Activated CD8-positive, alpha-beta T cell treated with anti-CD3 and anti-CD28 coated beads, Interleukin-2, amount 10 ng/mL, durations not matched to agents 7 days and 5 days (primary cell): ENCODE measurements around the gene KRTAP5-2. TPM values are rescaled to one million over a fixed set of nuclear protein-coding genes. Genes with fewer than 3 reads are reported as not detected.
"Not testable (repeated sequence)": the region's sequence is repeated elsewhere in the genome, so short reads cannot be mapped to it uniquely, and the experiment has no call there.

Experiments
- ATAC-seq: fragments of 150-1000 bp; cut with Tn5 transposase; one replicate; pipeline ENCODE4 v1.10.0; 2021; ENCODE audit warnings: moderate library complexity
- CTCF ChIA-PET: fragments of 350-600 bp; sonication (Branson Sonifier 250); formaldehyde crosslinking; loops from one replicate; lab custom pipeline; 2021; ENCODE audit warnings: antibody characterized with exemption; lab: Charles Lee
- POLR2A ChIA-PET: fragments of 350-600 bp; sonication (Branson Sonifier 250); formaldehyde crosslinking; loops from one replicate; lab custom pipeline; 2021; ENCODE audit warnings: antibody characterized with exemption; lab: Charles Lee
- DNase-seq: peaks from one replicate; pipeline ENCODE4 v3.0.0-alpha.2; 2020
- H3K27ac Mint-ChIP-seq: one replicate; pipeline ENCODE4 v1.8.0; 2021; ENCODE audit warnings: mild to moderate bottlenecking, mixed read lengths
- H3K27me3 Mint-ChIP-seq: one replicate; pipeline ENCODE4 v1.8.0; 2021; ENCODE audit warnings: low read depth, mixed read lengths
- H3K36me3 Mint-ChIP-seq: one replicate; pipeline ENCODE4 v1.8.0; 2021; ENCODE audit warnings: low read depth, mixed read lengths
- H3K4me1 Mint-ChIP-seq: one replicate; pipeline ENCODE4 v1.8.0; 2021; ENCODE audit warnings: low read depth, mixed read lengths
- H3K4me3 Mint-ChIP-seq: one replicate; pipeline ENCODE4 v1.8.0; 2021; ENCODE audit warnings: mild to moderate bottlenecking, mixed read lengths
- H3K9me3 Mint-ChIP-seq: one replicate; pipeline ENCODE4 v1.8.0; 2022; ENCODE audit warnings: mixed read lengths; ENCODE audit not compliant: insufficient read depth
- total RNA-seq, 2 experiments: library from RNA; stranded (reverse); gene quantifications; one replicate each; pipeline ENCODE4 v1.2.3, GENCODE V29; 2021

KRTAP5-2 gene
- total RNA-seq, 2 experiments from 2014 or later = not detected

DNA sequence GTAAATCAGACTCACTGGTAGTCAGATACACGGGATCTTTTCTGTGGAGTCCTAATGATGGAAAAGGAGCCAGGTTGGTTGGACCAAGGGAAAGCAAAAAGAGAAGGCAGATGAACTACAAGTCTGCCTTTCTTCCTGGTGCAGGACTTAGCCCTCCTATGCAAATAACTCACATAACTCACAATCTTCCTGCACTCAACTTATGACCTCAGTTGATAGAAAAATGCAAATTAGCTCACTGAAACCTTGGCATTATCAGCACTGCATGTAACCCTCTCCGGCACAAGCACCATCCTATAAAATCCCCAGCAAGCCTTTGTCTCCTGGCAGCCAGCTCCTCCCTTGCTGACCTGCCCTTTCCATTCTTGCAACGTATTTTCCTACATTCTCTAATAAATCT lies 3.6 kb upstream of the KRTAP5-2 start:
- CTCF ChIA-PET = interaction anchor here (2.0 kb wide), 1 partner anchor 27 kb away, joined by 7 read pairs; no protein-coding TSS in a partner anchor
- ATAC-seq, H3K36me3 Mint-ChIP-seq, H3K9me3 Mint-ChIP-seq, H3K4me1 Mint-ChIP-seq, H3K27ac Mint-ChIP-seq, POLR2A ChIA-PET, DNase-seq, H3K4me3 Mint-ChIP-seq: not testable (repeated sequence)
- peaks cover 42% of the 10 kb centered on the region for H3K27me3 Mint-ChIP-seq

DNA sequence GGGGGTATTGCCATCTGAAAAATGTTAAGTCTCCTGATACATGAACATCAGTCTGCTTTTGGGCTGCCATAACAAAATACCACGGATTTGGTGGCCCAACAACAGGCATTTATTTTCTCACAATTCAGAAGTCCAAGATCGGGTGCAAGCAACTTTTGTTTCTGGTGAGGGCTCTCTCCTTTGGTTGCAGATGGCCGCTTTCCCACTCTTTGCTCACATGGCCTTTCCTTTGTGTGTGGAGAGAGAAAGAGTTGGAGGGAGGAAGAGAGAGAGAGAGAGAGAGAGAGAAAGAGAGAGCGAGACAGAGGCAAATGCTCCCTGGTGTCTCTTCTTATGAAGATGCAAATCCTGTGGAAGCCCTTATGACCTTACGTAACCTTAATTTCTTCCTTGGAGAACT lies 2.5 kb upstream of the KRTAP5-2 start:
- H3K27me3 Mint-ChIP-seq = peaks cover 40% of the 10 kb centered on the region
- ChIA-PET CTCF (interaction anchor here (2.0 kb wide), 1 partner anchor 26 kb away, joined by 7 read pairs; no protein-coding TSS in a partner anchor), POLR2A (no interaction called here)
- no peaks in the 10 kb centered on the region for H3K4me1 Mint-ChIP-seq
- no peak overlapping the region for H3K4me3 Mint-ChIP-seq
- no peaks in the 10 kb centered on the region for H3K9me3 Mint-ChIP-seq
- H3K27ac Mint-ChIP-seq = no peak overlapping the region
- DNase-seq (no peak), ATAC-seq (no peak)
- no peaks in the 10 kb centered on the region for H3K36me3 Mint-ChIP-seq

DNA sequence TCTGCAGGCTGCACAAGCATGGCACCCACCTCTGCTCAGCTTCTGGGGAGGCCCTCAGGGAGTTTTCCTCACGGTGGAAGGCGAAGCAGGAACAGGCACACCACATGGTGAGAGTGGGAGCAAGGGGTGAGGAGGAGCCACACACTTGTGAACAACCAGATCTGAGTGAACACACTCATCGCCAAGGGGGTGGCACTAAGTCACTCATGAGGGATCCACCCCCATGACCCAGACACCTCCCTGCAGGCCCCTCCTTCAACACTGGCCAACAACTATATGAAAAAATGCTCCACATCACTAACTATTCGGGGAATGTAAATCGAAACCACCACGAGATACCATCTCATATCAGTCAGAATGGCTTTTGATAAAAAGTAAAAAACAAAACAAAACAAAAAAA lies 722 bp upstream of the KRTAP5-2 start:
- no peak for DNase-seq

DNA sequence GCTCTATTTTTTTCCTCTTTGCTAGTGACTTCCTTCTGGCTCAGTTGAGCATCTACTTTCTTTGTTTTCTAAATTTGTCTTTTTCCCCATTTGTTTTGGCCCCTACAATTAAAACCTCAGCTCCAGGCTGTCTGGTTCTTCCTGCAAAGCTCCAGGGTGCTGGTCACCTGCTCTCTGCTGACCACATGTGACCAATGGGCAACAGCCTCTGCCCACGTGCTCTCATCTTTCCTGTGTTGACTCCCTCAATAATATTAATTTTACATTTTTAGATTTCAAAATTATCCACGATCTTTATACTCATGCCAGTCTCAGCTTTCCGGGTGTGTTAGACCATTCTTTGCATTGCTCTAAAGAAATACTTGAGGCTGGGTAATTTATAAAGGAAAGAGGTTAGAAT lies 312 bp upstream of the KRTAP5-2 start:
- ATAC-seq, POLR2A ChIA-PET, H3K36me3 Mint-ChIP-seq, H3K9me3 Mint-ChIP-seq, H3K27ac Mint-ChIP-seq, DNase-seq, CTCF ChIA-PET, H3K4me1 Mint-ChIP-seq, H3K4me3 Mint-ChIP-seq: not testable (repeated sequence)
- peaks cover 45% of the 10 kb centered on the region for H3K27me3 Mint-ChIP-seq

More for the DNA sequence above, 722 bp upstream of the KRTAP5-2 start:
- POLR2A ChIA-PET = no interaction called here
- no peaks in the 10 kb centered on the region for H3K36me3 Mint-ChIP-seq
- H3K27ac Mint-ChIP-seq = no peak overlapping the region
- CTCF ChIA-PET = no interaction called here
- no peaks in the 10 kb centered on the region for H3K4me1 Mint-ChIP-seq
- H3K4me3 Mint-ChIP-seq = no peak overlapping the region
- H3K9me3 Mint-ChIP-seq = no peaks in the 10 kb centered on the region
- ATAC-seq = no peak
- H3K27me3 Mint-ChIP-seq = peaks cover 46% of the 10 kb centered on the region

DNA sequence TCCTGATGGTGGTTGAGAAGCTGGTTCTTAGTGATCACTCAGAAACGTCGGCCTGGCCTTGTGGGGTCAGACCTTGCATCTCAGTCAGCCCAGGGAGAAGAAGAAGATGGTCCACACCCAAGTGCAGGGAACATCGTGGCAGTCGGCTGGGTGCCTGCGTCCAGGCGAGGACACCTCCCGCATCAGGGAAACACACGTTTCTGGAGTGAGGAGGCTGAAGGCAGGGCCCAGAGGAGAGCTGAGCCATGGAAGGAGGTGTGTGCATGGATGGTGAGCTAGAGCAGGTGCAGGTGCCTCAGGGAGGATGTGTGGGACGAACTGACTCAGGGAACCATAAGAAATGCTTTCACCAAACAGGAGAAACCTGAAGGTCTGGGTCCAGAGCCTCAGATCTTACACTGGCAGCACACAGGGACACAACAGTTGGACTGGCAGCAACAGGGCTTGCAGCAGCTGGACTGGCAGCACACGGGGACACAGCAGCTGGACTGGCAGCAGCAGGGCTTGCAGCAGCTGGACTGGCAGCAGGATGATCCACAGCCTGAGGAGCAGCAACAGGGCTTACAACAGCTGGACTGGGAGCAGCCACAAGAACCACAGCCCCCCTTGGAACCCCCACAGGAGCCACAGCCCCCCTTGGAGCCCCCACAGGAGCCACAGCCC lies 632 bp downstream of the KRTAP5-2 start:
- peaks cover 46% of the 10 kb centered on the region for H3K27me3 Mint-ChIP-seq
- H3K9me3 Mint-ChIP-seq = no peaks in the 10 kb centered on the region
- ChIA-PET CTCF (interaction anchor here (1.4 kb wide), 1 partner anchor 33 kb away, joined by 4 read pairs; no protein-coding TSS in a partner anchor), POLR2A (no interaction called here)
- H3K27ac Mint-ChIP-seq = no peak overlapping the region
- H3K4me1 Mint-ChIP-seq = no peaks in the 10 kb centered on the region
- no peak for ATAC-seq
- no peaks in the 10 kb centered on the region for H3K36me3 Mint-ChIP-seq
- DNase-seq = no peak
- H3K4me3 Mint-ChIP-seq = no peak overlapping the region

DNA sequence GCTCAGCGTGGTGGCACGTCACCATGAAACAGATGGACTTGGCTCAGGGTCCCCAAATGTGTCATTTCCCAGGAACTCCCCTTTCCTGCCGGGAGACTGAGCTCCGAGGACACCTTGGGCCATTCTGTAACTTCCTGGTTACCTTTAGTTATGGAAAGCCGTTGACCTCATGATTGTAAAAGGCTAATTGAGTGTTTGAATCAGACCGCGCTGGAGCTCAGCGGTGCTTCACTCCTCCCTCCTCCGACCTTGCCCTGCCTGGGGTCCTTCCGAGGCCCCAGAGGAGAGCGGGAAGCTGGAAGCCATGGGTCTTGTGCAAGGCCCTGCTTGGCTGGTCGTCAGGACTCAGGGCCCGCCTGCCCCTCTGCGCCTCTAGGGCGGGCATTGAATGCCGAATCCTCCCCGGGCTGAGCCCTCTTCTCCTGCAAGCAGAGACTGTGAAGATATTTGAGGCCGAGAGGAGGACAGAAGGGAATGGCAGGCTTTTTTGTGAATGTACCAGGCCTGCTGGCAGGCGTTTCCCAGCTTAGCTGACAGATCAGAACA lies 1.4 kb downstream of the KRTAP5-2 start:
- H3K9me3 Mint-ChIP-seq, H3K27ac Mint-ChIP-seq, POLR2A ChIA-PET, H3K36me3 Mint-ChIP-seq, ATAC-seq, H3K4me3 Mint-ChIP-seq, H3K4me1 Mint-ChIP-seq, DNase-seq: not testable (repeated sequence)
- CTCF ChIA-PET = interaction anchor here (0.7 to 2.4 kb wide), 3 partner anchors 22 to 95 kb away, joined by 3 to 23 read pairs (median 4); no protein-coding TSS in a partner anchor
- H3K27me3 Mint-ChIP-seq = peaks cover 39% of the 10 kb centered on the region

DNA sequence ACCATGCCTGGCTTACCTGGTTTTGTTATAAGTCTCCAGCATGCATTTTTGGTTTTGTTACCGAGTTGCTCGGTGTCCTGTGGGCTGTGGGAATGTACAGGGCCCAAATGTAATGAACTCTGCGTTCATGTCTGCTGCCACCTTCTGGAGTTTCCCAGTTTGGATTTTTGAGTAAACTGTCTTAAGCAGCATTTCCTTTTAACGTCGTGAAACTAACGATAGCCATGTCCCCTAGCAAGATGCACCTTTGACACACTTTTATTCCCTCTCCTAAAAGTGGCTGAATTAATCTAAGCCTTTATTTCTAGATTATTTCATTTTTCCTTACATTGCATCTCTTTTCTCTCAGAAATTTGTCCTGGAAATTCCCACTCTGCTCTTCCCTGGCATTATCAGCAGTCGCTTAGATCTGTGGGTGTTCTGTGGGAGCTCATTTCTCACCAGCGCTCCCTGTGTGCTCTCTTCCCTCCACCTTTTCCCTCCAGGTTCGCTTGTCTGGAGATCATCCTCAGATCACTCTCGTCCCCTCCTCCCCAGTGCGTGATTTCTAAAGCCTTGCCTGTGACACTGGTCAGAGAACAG lies 2.0 kb downstream of the KRTAP5-2 start:
- H3K4me3 Mint-ChIP-seq, H3K27ac Mint-ChIP-seq, H3K36me3 Mint-ChIP-seq, ATAC-seq, POLR2A ChIA-PET, DNase-seq, H3K9me3 Mint-ChIP-seq, H3K4me1 Mint-ChIP-seq: not testable (repeated sequence)
- H3K27me3 Mint-ChIP-seq = peaks cover 38% of the 10 kb centered on the region
- CTCF ChIA-PET = interaction anchor here (0.6 to 2.4 kb wide), 4 partner anchors 22 to 551 kb away, joined by 3 to 23 read pairs (median 4); no protein-coding TSS in a partner anchor

DNA sequence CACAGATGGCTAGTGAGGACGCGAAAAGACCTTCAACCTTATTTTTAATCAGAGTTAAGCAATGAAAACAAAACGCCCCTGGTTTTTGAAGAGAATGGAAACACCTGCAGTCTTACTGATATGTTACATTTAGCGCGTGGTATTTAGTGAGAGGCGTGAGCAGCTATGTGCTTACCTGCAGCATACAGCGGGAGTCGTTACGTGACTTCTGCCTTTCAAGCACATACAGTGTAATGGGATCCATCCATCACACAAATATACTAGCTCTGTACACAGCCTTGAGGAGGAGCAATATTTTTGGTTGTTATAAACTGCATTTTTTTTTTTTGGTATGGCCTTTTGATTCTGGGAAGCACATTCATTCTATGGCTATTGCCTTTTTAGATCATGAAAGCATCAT lies 5.5 kb downstream of the KRTAP5-2 start:
- Mint-ChIP-seq H3K36me3 (peaks cover 11% of the 10 kb centered on the region), H3K4me3 (no peak overlapping the region), H3K27me3 (peaks cover 26% of the 10 kb centered on the region), H3K9me3 (no peaks in the 10 kb centered on the region), H3K4me1 (peaks cover 12% of the 10 kb centered on the region), H3K27ac (no peak overlapping the region)
- no peak for ATAC-seq
- no peak for DNase-seq
- CTCF ChIA-PET = no interaction called here
- POLR2A ChIA-PET = no interaction called here

DNA sequence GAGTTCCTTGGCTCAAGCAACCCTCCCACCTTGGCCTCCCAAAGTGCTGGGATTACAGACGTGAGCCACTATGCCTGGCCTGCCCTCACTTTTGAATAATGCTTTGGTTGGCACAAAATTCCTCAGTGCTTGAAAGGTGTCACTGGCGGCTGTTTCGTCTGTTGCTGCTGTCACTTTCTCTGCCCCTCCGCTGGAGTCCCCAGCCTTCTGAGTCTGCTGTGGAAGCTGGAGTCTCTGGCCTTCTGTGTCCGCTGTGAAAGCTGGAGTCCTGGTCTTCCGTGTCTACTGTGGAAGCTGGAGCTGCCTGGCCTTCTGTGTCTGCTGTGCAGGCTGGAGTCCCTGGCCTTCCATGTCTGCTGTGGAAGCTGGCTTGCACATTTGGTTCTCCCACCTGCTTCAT lies 8.1 kb downstream of the KRTAP5-2 start:
- peaks cover 13% of the 10 kb centered on the region for H3K4me1 Mint-ChIP-seq
- H3K4me3 Mint-ChIP-seq = no peak overlapping the region
- H3K9me3 Mint-ChIP-seq = no peaks in the 10 kb centered on the region
- H3K36me3 Mint-ChIP-seq = peaks cover 11% of the 10 kb centered on the region
- POLR2A ChIA-PET = no interaction called here
- CTCF ChIA-PET = interaction anchor here (0.9 to 2.6 kb wide), 2 partner anchors 15 to 104 kb away, joined by 3 to 29 read pairs; no protein-coding TSS in a partner anchor
- peaks cover 22% of the 10 kb centered on the region for H3K27me3 Mint-ChIP-seq
- no peak for ATAC-seq
- H3K27ac Mint-ChIP-seq = peak overlapping the region; percentile 46
- no peak for DNase-seq

DNA sequence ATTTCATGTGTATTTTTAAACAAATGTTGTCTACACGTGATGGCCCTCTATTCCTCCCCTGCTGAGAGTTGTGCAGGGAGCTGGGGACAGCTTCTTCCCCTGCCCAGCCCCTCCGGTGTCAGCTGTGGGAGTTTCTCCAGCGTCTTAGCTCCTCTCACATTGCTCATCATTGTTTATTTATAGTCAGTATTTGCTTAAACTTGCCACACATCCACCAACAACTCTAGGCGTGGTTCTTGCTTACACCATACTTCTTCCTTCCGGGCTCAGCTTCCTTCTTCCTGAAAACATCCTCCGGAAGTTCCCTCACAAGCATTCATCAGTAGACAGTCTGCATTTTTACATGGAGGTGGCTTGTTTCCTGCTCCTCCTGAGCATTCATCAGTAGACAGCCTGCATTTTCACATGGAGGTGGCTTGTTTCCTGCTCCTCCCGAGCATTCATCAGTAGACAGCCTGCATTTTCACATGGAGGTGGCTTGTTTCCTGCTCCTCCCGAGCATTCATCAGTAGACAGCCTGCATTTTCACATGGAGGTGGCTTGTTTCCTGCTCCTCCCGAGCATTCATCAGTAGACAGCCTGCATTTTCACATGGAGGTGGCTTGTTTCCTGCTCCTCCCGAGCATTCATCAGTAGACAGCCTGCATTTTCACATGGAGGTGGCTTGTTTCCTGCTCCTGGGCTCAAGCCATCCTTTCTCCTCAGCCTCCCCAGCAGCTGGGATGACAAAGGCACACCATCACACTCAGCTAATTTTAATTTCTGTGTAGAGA lies 8.7 kb downstream of the KRTAP5-2 start:
- Mint-ChIP-seq H3K4me1 (peaks cover 13% of the 10 kb centered on the region), H3K36me3 (peaks cover 11% of the 10 kb centered on the region), H3K4me3 (peak overlapping the region; percentile 16), H3K27me3 (peaks cover 21% of the 10 kb centered on the region), H3K27ac (peak overlapping the region; percentile 87)
- DNase-seq, POLR2A ChIA-PET, H3K9me3 Mint-ChIP-seq: not testable (repeated sequence)
- CTCF ChIA-PET = interaction anchor here (1.0 to 2.6 kb wide), 2 partner anchors 15 to 63 kb away, joined by 3 to 29 read pairs; no protein-coding TSS in a partner anchor
- peak; percentile 47 for ATAC-seq

DNA sequence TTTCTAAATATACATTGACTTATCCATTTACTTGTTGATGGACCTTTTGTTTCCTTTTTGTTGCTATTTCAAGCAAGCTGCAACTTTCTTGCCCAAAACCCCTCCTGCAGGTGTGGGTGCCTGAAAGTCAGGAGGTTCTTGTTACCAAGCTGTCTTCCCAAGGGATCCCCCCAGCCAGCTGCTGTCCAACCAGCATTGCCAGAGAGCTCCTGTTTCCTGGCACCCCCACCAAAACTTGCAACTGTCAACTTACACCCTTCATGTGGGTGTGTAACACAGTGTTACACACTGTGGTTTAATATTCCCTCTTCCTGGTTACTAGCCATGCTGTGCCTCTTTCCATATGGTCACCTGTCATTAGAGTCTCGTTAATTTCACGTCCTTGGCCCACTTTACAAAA lies 11.4 kb downstream of the KRTAP5-2 start:
- peaks cover 11% of the 10 kb centered on the region for H3K27me3 Mint-ChIP-seq
- DNase-seq = no peak
- peaks cover 13% of the 10 kb centered on the region for H3K4me1 Mint-ChIP-seq
- H3K9me3 Mint-ChIP-seq = no peaks in the 10 kb centered on the region
- no peak overlapping the region for H3K4me3 Mint-ChIP-seq
- CTCF ChIA-PET = interaction anchor here (2.5 kb wide), 1 partner anchor 12 kb away, joined by 8 read pairs; no protein-coding TSS in a partner anchor
- POLR2A ChIA-PET = no interaction called here
- no peak for ATAC-seq
- no peak overlapping the region for H3K27ac Mint-ChIP-seq
- H3K36me3 Mint-ChIP-seq = peaks cover 11% of the 10 kb centered on the region
